ENCODE results near the gene NID1.

DNA sequence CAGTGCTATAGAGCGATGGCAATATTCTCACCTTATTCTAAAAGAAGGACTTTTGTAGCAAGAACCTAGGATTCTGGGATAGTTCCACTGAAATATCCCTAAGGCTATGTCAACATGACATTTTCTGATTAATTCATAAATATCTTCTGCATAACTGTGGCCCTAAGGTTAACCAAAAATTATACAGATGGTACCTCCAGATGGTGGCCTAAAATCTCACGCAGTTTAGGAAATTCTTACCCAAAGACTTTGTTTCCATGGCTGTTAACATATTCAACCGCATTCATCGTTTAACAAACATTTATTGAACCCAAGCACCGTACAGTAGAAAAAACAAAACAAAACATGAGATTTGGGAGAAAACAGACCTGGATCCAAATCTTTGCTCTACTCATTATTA, 19.1 kb downstream of the NID1 start:
- TF ChIP-seq POLR2AphosphoS5 (IDR thresholded peaks at IDR 0.05; ENCODE audit: low read depth, low read length) (no peak), POLR2A (IDR thresholded peaks at IDR 0.05; ENCODE audit: borderline replicate concordance, extremely low read depth, insufficient read depth, insufficient read length) (no peak), ZNF274 (IDR thresholded peaks at IDR 0.05; ENCODE audit: low read depth, low read length) (no peak), YY1 (IDR thresholded peaks at IDR 0.05; ENCODE audit: extremely low read depth, insufficient replicate concordance, low read depth, low read length) (no peak), RAD21 (IDR thresholded peaks at IDR 0.05; ENCODE audit: low read depth) (no peak), ZFX (IDR thresholded peaks at IDR 0.05) (no peak), FOSL1 (IDR thresholded peaks at IDR 0.05; ENCODE audit: low read depth) (no peak), EZH2 (IDR thresholded peaks at IDR 0.05) (no peak)
- TF ChIP-seq, protein P1, sequence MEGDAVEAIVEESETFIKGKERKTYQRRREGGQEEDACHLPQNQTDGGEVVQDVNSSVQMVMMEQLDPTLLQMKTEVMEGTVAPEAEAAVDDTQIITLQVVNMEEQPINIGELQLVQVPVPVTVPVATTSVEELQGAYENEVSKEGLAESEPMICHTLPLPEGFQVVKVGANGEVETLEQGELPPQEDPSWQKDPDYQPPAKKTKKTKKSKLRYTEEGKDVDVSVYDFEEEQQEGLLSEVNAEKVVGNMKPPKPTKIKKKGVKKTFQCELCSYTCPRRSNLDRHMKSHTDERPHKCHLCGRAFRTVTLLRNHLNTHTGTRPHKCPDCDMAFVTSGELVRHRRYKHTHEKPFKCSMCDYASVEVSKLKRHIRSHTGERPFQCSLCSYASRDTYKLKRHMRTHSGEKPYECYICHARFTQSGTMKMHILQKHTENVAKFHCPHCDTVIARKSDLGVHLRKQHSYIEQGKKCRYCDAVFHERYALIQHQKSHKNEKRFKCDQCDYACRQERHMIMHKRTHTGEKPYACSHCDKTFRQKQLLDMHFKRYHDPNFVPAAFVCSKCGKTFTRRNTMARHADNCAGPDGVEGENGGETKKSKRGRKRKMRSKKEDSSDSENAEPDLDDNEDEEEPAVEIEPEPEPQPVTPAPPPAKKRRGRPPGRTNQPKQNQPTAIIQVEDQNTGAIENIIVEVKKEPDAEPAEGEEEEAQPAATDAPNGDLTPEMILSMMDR (IDR thresholded peaks at IDR 0.05 in 2 of 3, conservative IDR thresholded peaks at IDR 0.05 in 1 of 3; ENCODE audit: borderline replicate concordance in 1 of 3, insufficient read depth in 1 of 3, low read depth in 2 of 3, low read length in 2 of 3): no peak
- TF ChIP-seq, protein P2, sequence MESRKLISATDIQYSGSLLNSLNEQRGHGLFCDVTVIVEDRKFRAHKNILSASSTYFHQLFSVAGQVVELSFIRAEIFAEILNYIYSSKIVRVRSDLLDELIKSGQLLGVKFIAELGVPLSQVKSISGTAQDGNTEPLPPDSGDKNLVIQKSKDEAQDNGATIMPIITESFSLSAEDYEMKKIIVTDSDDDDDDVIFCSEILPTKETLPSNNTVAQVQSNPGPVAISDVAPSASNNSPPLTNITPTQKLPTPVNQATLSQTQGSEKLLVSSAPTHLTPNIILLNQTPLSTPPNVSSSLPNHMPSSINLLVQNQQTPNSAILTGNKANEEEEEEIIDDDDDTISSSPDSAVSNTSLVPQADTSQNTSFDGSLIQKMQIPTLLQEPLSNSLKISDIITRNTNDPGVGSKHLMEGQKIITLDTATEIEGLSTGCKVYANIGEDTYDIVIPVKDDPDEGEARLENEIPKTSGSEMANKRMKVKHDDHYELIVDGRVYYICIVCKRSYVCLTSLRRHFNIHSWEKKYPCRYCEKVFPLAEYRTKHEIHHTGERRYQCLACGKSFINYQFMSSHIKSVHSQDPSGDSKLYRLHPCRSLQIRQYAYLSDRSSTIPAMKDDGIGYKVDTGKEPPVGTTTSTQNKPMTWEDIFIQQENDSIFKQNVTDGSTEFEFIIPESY (IDR thresholded peaks at IDR 0.05; ENCODE audit: extremely low read depth, insufficient replicate concordance, low read length): no peak
- TF ChIP-seq, protein P3, sequence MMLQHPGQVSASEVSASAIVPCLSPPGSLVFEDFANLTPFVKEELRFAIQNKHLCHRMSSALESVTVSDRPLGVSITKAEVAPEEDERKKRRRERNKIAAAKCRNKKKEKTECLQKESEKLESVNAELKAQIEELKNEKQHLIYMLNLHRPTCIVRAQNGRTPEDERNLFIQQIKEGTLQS (IDR thresholded peaks at IDR 0.05): no peak
- TF ChIP-seq, protein P4, sequence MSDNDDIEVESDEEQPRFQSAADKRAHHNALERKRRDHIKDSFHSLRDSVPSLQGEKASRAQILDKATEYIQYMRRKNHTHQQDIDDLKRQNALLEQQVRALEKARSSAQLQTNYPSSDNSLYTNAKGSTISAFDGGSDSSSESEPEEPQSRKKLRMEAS (IDR thresholded peaks at IDR 0.05): no peak

All from HCT116 (cell line).